ENCODE data around the gene POLR2E. TPM values are rescaled to one million over a fixed set of nuclear protein-coding genes. Genes with fewer than 3 reads are reported as not detected.

Gene POLR2E
- total RNA-seq, 2 donors from 2014 or later, result 152 to 169 TPM

DNA sequence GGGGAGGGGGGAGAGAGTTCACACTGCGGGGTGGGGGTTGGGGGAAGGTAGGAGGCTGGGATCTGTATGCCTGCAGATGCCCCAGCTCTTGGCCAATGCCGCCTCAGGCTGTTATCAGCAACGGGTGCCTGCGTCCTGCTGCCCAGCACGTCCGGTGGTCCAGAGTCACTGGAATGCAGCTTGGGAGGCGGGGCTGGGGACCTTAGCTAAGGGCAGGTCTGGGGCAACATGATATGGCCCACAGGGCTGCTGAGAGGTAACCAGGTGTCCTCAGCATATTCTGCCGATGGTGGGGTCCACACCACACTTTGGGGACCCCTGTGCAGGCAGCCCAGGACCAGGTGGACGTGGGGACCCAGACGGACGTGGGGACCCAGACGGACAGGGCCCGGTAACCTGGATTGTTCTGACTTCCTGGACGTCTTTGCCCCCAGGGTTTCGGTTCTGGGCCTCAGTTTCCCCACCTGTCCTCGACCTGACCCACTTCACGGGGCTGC is 28.9 kb downstream of the POLR2E start:
- 44% methylated on average over 15 of the region's 17 CpGs for WGBS
- TF ChIP-seq POLR2AphosphoS5 (IDR thresholded peaks at IDR 0.05) (no peak), CTCF (IDR thresholded peaks at IDR 0.05) (no peak), POLR2A (IDR thresholded peaks at IDR 0.05) (no peak)
- Histone ChIP-seq H3K4me1 (replicated peaks) (peaks cover 6% of the 10 kb centered on the region), H3K4me3 (no peak overlapping the region), H3K36me3 (no peaks in the 10 kb centered on the region), H3K27me3 (replicated peaks; ENCODE audit: insufficient read depth) (peaks cover 16% of the 10 kb centered on the region), H3K9me3 (no peaks in the 10 kb centered on the region), H3K27ac (no peak overlapping the region)
- intact Hi-C loops (cut with DNase I), result no loop called here
- DNase-seq (ENCODE audit: low spot score), result no peak

DNA sequence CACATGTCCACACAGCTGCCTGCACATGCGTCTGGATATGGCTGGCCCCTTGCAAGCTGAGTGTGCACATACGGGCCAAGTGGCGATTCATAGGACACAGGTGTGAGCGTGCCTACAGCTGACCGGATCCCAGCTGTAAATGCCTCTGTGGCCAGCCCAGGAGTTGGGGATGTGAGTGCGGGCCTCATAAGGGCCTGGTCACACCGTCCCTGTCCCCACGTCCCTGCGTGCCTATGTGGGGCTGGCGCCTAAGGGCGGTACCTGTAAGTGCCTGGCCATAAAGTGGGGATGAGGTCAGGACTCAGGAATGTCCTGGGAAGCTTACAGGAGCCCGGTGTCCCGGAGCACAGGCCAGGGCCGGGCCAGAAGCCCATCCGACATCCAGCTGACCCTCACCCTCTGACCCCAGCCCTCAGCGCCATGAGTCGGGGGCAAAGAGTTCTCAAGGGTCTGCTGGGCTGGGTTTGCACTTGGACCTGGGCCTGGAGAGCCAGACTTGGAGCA is 29.5 kb downstream of the POLR2E start:
- no peak overlapping the region for H3K27ac ChIP-seq
- 51% methylated on average over 16 of the region's 17 CpGs for WGBS
- TF ChIP-seq POLR2AphosphoS5 (IDR thresholded peaks at IDR 0.05) (no peak), CTCF (IDR thresholded peaks at IDR 0.05) (no peak), POLR2A (IDR thresholded peaks at IDR 0.05) (no peak)
- no peak overlapping the region for H3K4me3 ChIP-seq
- peaks cover 11% of the 10 kb centered on the region for H3K27me3 ChIP-seq (replicated peaks; ENCODE audit: insufficient read depth)
- H3K36me3 ChIP-seq, result no peaks in the 10 kb centered on the region
- H3K4me1 ChIP-seq (replicated peaks), result peaks cover 6% of the 10 kb centered on the region
- no peak for DNase-seq (ENCODE audit: low spot score)
- intact Hi-C loops (cut with DNase I), result no loop called here
- H3K9me3 ChIP-seq, result no peaks in the 10 kb centered on the region

- 16% methylated on average over 48 of the region's 60 CpGs for WGBS
- peak; percentile 38 for DNase-seq (ENCODE audit: low spot score)
- peaks cover 9% of the 10 kb centered on the region for H3K27me3 ChIP-seq (replicated peaks; ENCODE audit: insufficient read depth)
- H3K27ac ChIP-seq, result no peak overlapping the region
- intact Hi-C loops (cut with DNase I), result no loop called here
- no peaks in the 10 kb centered on the region for H3K9me3 ChIP-seq
- TF ChIP-seq CTCF (IDR thresholded peaks at IDR 0.05) (peak; percentile 34 to 88 (median 51)), POLR2AphosphoS5 (IDR thresholded peaks at IDR 0.05) (peak; percentile 30), POLR2A (IDR thresholded peaks at IDR 0.05) (no peak)
- H3K36me3 ChIP-seq, result no peaks in the 10 kb centered on the region
- H3K4me3 ChIP-seq, result no peak overlapping the region
- H3K4me1 ChIP-seq (replicated peaks), result peaks cover 6% of the 10 kb centered on the region
These were observed 30.2 kb downstream of the POLR2E start for GRCh38 chr19:1064661-1065605.

- Histone ChIP-seq H3K4me1 (replicated peaks) (peaks cover 6% of the 10 kb centered on the region), H3K27ac (no peak overlapping the region), H3K36me3 (no peaks in the 10 kb centered on the region), H3K4me3 (no peak overlapping the region), H3K9me3 (no peaks in the 10 kb centered on the region), H3K27me3 (replicated peaks; ENCODE audit: insufficient read depth) (peaks cover 7% of the 10 kb centered on the region)
- no peak for DNase-seq (ENCODE audit: low spot score)
- WGBS, result 85% methylated on average over 37 of the region's 37 CpGs
- intact Hi-C loops (cut with DNase I), result no loop called here
- no peak for TF ChIP-seq POLR2AphosphoS5 (IDR thresholded peaks at IDR 0.05)
- no peak for TF ChIP-seq POLR2A (IDR thresholded peaks at IDR 0.05)
- no peak for TF ChIP-seq CTCF (IDR thresholded peaks at IDR 0.05)
These were observed 31.1 kb downstream of the POLR2E start for GRCh38 chr19:1063909-1064660.

Data from prostate gland (tissue), 2 donors.